Natural killer cell treated with Interleukin-12 subunit alpha and Interleukin-12 subunit beta and Interleukin-15 and Interleukin-18, amount 100 ng/mL, for 72 hours (primary cell): ENCODE results near the gene CMIP. TPM values are rescaled to one million over a fixed set of nuclear protein-coding genes. Genes with fewer than 3 reads are reported as not detected.

ENCODE experiments used
- ATAC-seq, 2 donors: fragments of 150-1000 bp; cut with Tn5 transposase in 1 of 2; sonication (Bioruptor Pico), chemical (Tn5 transposase) in 1 of 2; 2 replicates each; pipeline ENCODE4 v1.10.0; 2021
- DNase-seq: peaks from one replicate; pipeline ENCODE4 v3.0.0; 2022; ENCODE audit warnings: low spot score
- H3K27ac Mint-ChIP-seq, 2 donors: 1 replicate in 1 of 2; 2 replicates in 1 of 2; pipeline ENCODE4 v1.8.0; 2022; ENCODE audit warnings: mixed read lengths in 2 of 2, mild to moderate bottlenecking in 1 of 2, moderate library complexity in 1 of 2
- H3K27me3 Mint-ChIP-seq, 2 donors: 1 replicate in 1 of 2; 2 replicates in 1 of 2; pipeline ENCODE4 v1.8.0; 2022; ENCODE audit warnings: mixed read lengths in 2 of 2
- H3K36me3 Mint-ChIP-seq: one replicate; pipeline ENCODE4 v1.8.0; 2022; ENCODE audit warnings: mixed read lengths
- H3K4me1 Mint-ChIP-seq, 2 donors: 1 replicate in 1 of 2; 2 replicates in 1 of 2; pipeline ENCODE4 v1.8.0; 2022; ENCODE audit warnings: low read depth in 2 of 2, mixed read lengths in 2 of 2, mild to moderate bottlenecking in 1 of 2
- H3K4me3 Mint-ChIP-seq: one replicate; pipeline ENCODE4 v1.8.0; 2022; ENCODE audit warnings: mixed read lengths
- H3K9me3 Mint-ChIP-seq: 2 replicates; pipeline ENCODE4 v1.8.0; 2022; ENCODE audit warnings: mixed read lengths
- total RNA-seq, 2 donors: library from RNA; stranded (reverse); gene quantifications; one replicate each; pipeline ENCODE4 v1.2.3, GENCODE V29; 2022

CMIP gene
- total RNA-seq, 2 donors from 2014 or later: 48.0 to 57.6 TPM

GRCh38 chr16:81697616-81698309 lies 253.2 kb downstream of the CMIP start:
- ATAC-seq (no peak), DNase-seq (no peak)
- Mint-ChIP-seq H3K27me3 (no peaks in the 10 kb centered on the region), H3K4me3 (no peak overlapping the region), H3K9me3 (no peaks in the 10 kb centered on the region), H3K4me1 (peaks cover 6 to 11% of the 10 kb centered on the region in 2 donors), H3K36me3 (no peaks in the 10 kb centered on the region), H3K27ac (no peak overlapping the region)

GRCh38 chr16:81698310-81698641 lies 253.7 kb downstream of the CMIP start:
- ATAC-seq (no peak), DNase-seq (no peak)
- no peak overlapping the region for H3K27ac Mint-ChIP-seq
- no peaks in the 10 kb centered on the region for H3K9me3 Mint-ChIP-seq
- H3K27me3 Mint-ChIP-seq: no peaks in the 10 kb centered on the region
- peaks cover 8 to 11% of the 10 kb centered on the region in 2 donors for H3K4me1 Mint-ChIP-seq
- no peaks in the 10 kb centered on the region for H3K36me3 Mint-ChIP-seq
- no peak overlapping the region for H3K4me3 Mint-ChIP-seq

- no peaks in the 10 kb centered on the region for H3K9me3 Mint-ChIP-seq
- ATAC-seq (no peak), DNase-seq (no peak)
- H3K4me3 Mint-ChIP-seq: no peak overlapping the region
- H3K27me3 Mint-ChIP-seq: no peaks in the 10 kb centered on the region
- no peaks in the 10 kb centered on the region for H3K36me3 Mint-ChIP-seq
- no peak overlapping the region for H3K27ac Mint-ChIP-seq
- H3K4me1 Mint-ChIP-seq: peaks cover 8 to 11% of the 10 kb centered on the region in 2 donors
These were observed 255.0 kb downstream of the CMIP start for GRCh38 chr16:81699596-81699995.

- ATAC-seq (no peak), DNase-seq (no peak)
- Mint-ChIP-seq H3K4me3 (no peak overlapping the region), H3K36me3 (no peaks in the 10 kb centered on the region), H3K9me3 (no peaks in the 10 kb centered on the region), H3K27me3 (no peaks in the 10 kb centered on the region), H3K27ac (no peak overlapping the region), H3K4me1 (peaks cover 8 to 10% of the 10 kb centered on the region in 2 donors)
These were observed 255.6 kb downstream of the CMIP start for GRCh38 chr16:81700071-81700779.

- Mint-ChIP-seq H3K27me3 (no peaks in the 10 kb centered on the region), H3K4me3 (no peak overlapping the region), H3K9me3 (no peaks in the 10 kb centered on the region), H3K36me3 (no peaks in the 10 kb centered on the region), H3K27ac (no peak overlapping the region), H3K4me1 (peaks cover 4 to 5% of the 10 kb centered on the region in 2 donors)
- DNase-seq (no peak), ATAC-seq (no peak)
These were observed 256.2 kb downstream of the CMIP start for GRCh38 chr16:81700780-81701165.

- peaks cover 0 to 2% of the 10 kb centered on the region in 2 donors for H3K4me1 Mint-ChIP-seq
- H3K27me3 Mint-ChIP-seq: no peaks in the 10 kb centered on the region
- no peaks in the 10 kb centered on the region for H3K9me3 Mint-ChIP-seq
- H3K36me3 Mint-ChIP-seq: no peaks in the 10 kb centered on the region
- DNase-seq: peak; percentile 41
- no peak for ATAC-seq
- no peak overlapping the region for H3K4me3 Mint-ChIP-seq
- no peak overlapping the region for H3K27ac Mint-ChIP-seq
These were observed 256.8 kb downstream of the CMIP start for GRCh38 chr16:81701296-81701970.

- no peak for ATAC-seq
- H3K4me1 Mint-ChIP-seq: peaks cover 0 to 2% of the 10 kb centered on the region in 2 donors
- H3K9me3 Mint-ChIP-seq: no peaks in the 10 kb centered on the region
- peak overlapping the region in 1 of 2 donors; percentile 29 for H3K27ac Mint-ChIP-seq
- no peak for DNase-seq
- H3K36me3 Mint-ChIP-seq: peaks cover 7% of the 10 kb centered on the region
- no peaks in the 10 kb centered on the region for H3K27me3 Mint-ChIP-seq
- H3K4me3 Mint-ChIP-seq: no peak overlapping the region
These were observed 257.9 kb downstream of the CMIP start for GRCh38 chr16:81702506-81702905.

- peaks cover 0 to 2% of the 10 kb centered on the region in 2 donors for H3K4me1 Mint-ChIP-seq
- DNase-seq (peak; percentile 53), ATAC-seq (peak in 1 of 2 donors; percentile 10)
- H3K27me3 Mint-ChIP-seq: no peaks in the 10 kb centered on the region
- no peak overlapping the region for H3K27ac Mint-ChIP-seq
- peaks cover 8% of the 10 kb centered on the region for H3K36me3 Mint-ChIP-seq
- H3K4me3 Mint-ChIP-seq: no peak overlapping the region
- H3K9me3 Mint-ChIP-seq: no peaks in the 10 kb centered on the region
These were observed 258.9 kb downstream of the CMIP start for GRCh38 chr16:81703177-81704155.

GRCh38 chr16:81705261-81705660 lies 260.7 kb downstream of the CMIP start:
- Mint-ChIP-seq H3K36me3 (peaks cover 8% of the 10 kb centered on the region), H3K4me1 (peaks cover 0 to 2% of the 10 kb centered on the region in 2 donors), H3K4me3 (no peak overlapping the region), H3K27me3 (no peaks in the 10 kb centered on the region), H3K9me3 (no peaks in the 10 kb centered on the region), H3K27ac (no peak overlapping the region)
- ATAC-seq (no peak), DNase-seq (no peak)

GRCh38 chr16:81706327-81707295 lies 262.0 kb downstream of the CMIP start:
- H3K36me3 Mint-ChIP-seq: peaks cover 8% of the 10 kb centered on the region
- ATAC-seq (no peak), DNase-seq (no peak)
- H3K27ac Mint-ChIP-seq: no peak overlapping the region
- no peaks in the 10 kb centered on the region for H3K27me3 Mint-ChIP-seq
- H3K4me3 Mint-ChIP-seq: no peak overlapping the region
- H3K9me3 Mint-ChIP-seq: no peaks in the 10 kb centered on the region
- peaks cover 0 to 2% of the 10 kb centered on the region in 2 donors for H3K4me1 Mint-ChIP-seq

- ATAC-seq (no peak), DNase-seq (peak; percentile 54)
- Mint-ChIP-seq H3K27ac (no peak overlapping the region), H3K27me3 (no peaks in the 10 kb centered on the region), H3K4me1 (peaks cover 0 to 2% of the 10 kb centered on the region in 2 donors), H3K9me3 (no peaks in the 10 kb centered on the region), H3K36me3 (peaks cover 8% of the 10 kb centered on the region), H3K4me3 (no peak overlapping the region)
These were observed 263.0 kb downstream of the CMIP start for GRCh38 chr16:81707411-81708265.
